ENCODE data around the gene SZT2.

The SZT2 gene

DNA sequence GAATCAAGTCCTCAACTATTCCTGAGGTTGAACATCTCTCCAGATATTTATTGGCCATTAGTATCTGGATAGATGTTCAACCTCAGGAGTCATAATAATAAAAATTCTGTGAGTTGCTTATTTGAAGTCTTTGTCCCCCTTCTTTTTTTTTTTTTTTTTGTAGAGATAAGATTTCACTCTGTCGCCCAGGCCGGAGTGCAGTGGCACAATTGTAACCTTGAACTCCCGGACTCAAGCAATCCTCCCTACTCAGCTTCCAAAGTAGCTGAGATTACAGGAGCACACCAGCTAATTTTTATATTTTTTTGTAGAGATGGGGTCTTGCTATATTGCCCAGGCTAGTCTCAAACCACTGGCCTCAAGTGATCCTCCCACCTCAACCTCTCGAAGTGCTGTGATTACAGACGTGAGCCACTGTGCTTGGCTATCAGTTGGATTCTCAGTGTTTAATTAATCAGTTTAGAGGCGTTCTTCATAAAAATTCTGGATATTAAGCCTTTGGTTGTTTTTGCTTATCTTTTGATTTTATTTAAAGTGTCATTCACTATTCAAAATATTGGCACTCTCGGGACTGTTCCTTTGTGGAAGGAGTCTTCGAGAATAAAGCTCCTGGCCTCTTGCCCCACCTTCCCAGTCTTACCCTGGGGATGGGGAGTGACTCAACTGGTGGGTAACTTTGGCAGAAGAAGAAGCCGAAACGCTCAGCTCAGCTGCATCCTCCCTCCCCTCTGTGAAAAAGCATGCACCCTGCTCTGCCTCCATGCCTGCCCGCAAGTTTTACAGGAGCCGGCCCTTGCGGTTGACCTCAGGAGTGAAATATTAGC, 75.2 kb downstream of the SZT2 start:
- no peak overlapping the region for H3K4me3 ChIP-seq (ENCODE audit: severe bottlenecking)
- no peaks in the 10 kb centered on the region for H3K9me3 ChIP-seq (ENCODE audit: severe bottlenecking)
- TF ChIP-seq, protein P1, sequence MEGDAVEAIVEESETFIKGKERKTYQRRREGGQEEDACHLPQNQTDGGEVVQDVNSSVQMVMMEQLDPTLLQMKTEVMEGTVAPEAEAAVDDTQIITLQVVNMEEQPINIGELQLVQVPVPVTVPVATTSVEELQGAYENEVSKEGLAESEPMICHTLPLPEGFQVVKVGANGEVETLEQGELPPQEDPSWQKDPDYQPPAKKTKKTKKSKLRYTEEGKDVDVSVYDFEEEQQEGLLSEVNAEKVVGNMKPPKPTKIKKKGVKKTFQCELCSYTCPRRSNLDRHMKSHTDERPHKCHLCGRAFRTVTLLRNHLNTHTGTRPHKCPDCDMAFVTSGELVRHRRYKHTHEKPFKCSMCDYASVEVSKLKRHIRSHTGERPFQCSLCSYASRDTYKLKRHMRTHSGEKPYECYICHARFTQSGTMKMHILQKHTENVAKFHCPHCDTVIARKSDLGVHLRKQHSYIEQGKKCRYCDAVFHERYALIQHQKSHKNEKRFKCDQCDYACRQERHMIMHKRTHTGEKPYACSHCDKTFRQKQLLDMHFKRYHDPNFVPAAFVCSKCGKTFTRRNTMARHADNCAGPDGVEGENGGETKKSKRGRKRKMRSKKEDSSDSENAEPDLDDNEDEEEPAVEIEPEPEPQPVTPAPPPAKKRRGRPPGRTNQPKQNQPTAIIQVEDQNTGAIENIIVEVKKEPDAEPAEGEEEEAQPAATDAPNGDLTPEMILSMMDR (IDR thresholded peaks at IDR 0.05; ENCODE audit: poor library complexity, severe bottlenecking): no peak
- no peaks in the 10 kb centered on the region for H3K27me3 ChIP-seq (ENCODE audit: insufficient read depth, poor library complexity, severe bottlenecking)
- ATAC-seq (ENCODE audit: low read depth): no peak
- peak overlapping the region; percentile 10 for H3K27ac ChIP-seq (ENCODE audit: poor library complexity, severe bottlenecking)
- H3K4me1 ChIP-seq (ENCODE audit: insufficient read depth, poor library complexity, severe bottlenecking): peaks cover 5% of the 10 kb centered on the region
- no peaks in the 10 kb centered on the region for H3K36me3 ChIP-seq (ENCODE audit: low read depth)
- DNase-seq (ENCODE audit: low spot score): no peak

- H3K4me1 ChIP-seq (ENCODE audit: insufficient read depth, poor library complexity, severe bottlenecking): peaks cover 5% of the 10 kb centered on the region
- H3K9me3 ChIP-seq (ENCODE audit: severe bottlenecking): no peaks in the 10 kb centered on the region
- no peaks in the 10 kb centered on the region for H3K36me3 ChIP-seq (ENCODE audit: low read depth)
- H3K27me3 ChIP-seq (ENCODE audit: insufficient read depth, poor library complexity, severe bottlenecking): no peaks in the 10 kb centered on the region
- H3K27ac ChIP-seq (ENCODE audit: poor library complexity, severe bottlenecking): peak overlapping the region; percentile 10
- no peak for DNase-seq (ENCODE audit: low spot score)
- no peak for ATAC-seq (ENCODE audit: low read depth)
- TF ChIP-seq, protein P1 (IDR thresholded peaks at IDR 0.05; ENCODE audit: poor library complexity, severe bottlenecking): no peak
- H3K4me3 ChIP-seq (ENCODE audit: severe bottlenecking): no peak overlapping the region
Observed at GRCh38 chr1:43465505-43466067, 75.9 kb downstream of the SZT2 start.

DNA sequence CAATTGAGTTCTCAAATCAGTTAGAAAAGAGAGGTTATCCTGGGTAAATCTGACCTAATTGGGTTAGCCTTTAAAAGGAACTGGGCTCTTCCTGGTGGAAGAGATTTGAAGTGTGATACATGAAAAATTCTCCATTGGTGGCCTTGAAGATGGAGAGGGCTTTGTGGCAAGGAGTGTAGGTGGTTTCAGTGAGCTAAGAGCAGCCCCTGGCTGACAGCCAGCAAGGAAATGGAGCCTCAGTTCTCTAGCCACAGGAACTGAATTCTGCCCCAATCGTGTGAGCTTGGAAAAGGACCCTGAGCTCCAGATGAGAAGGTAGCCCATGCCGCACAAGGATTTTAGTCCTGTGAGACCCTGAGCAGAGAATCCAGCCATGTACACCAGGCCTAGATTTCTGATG, 76.7 kb downstream of the SZT2 start:
- peak overlapping the region; percentile 10 for H3K27ac ChIP-seq (ENCODE audit: poor library complexity, severe bottlenecking)
- H3K9me3 ChIP-seq (ENCODE audit: severe bottlenecking): no peaks in the 10 kb centered on the region
- TF ChIP-seq, protein P1 (IDR thresholded peaks at IDR 0.05; ENCODE audit: poor library complexity, severe bottlenecking): no peak
- DNase-seq (ENCODE audit: low spot score) (no peak), ATAC-seq (ENCODE audit: low read depth) (no peak)
- no peak overlapping the region for H3K4me3 ChIP-seq (ENCODE audit: severe bottlenecking)
- no peaks in the 10 kb centered on the region for H3K36me3 ChIP-seq (ENCODE audit: low read depth)
- H3K4me1 ChIP-seq (ENCODE audit: insufficient read depth, poor library complexity, severe bottlenecking): peaks cover 5% of the 10 kb centered on the region
- no peaks in the 10 kb centered on the region for H3K27me3 ChIP-seq (ENCODE audit: insufficient read depth, poor library complexity, severe bottlenecking)

DNA sequence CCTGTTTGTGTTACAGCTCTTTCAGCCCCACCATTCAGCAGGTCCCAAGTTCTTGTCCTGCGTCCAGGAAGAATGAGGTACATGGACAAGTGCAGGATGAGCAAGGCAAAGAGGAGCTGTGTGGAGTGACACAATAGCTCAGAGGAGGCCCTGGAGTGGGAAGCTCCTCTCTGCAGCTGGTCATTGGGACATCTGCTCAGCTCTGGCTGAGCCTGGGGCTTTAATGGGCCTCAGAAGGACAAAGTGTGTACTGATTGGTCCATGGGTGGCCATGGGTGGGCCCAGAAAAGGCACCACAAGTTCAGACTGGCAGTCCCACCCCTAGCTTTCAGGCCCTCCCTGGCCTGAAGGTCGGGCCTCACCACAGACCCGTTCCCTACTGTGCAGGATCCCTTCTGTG, 78.7 kb downstream of the SZT2 start:
- no peaks in the 10 kb centered on the region for H3K9me3 ChIP-seq (ENCODE audit: severe bottlenecking)
- no peaks in the 10 kb centered on the region for H3K36me3 ChIP-seq (ENCODE audit: low read depth)
- TF ChIP-seq, protein P1 (IDR thresholded peaks at IDR 0.05; ENCODE audit: poor library complexity, severe bottlenecking): no peak
- H3K27me3 ChIP-seq (ENCODE audit: insufficient read depth, poor library complexity, severe bottlenecking): no peaks in the 10 kb centered on the region
- DNase-seq (ENCODE audit: low spot score) (no peak), ATAC-seq (ENCODE audit: low read depth) (no peak)
- H3K4me3 ChIP-seq (ENCODE audit: severe bottlenecking): no peak overlapping the region
- H3K4me1 ChIP-seq (ENCODE audit: insufficient read depth, poor library complexity, severe bottlenecking): peaks cover 20% of the 10 kb centered on the region
- H3K27ac ChIP-seq (ENCODE audit: poor library complexity, severe bottlenecking): peak overlapping the region; percentile 6

DNA sequence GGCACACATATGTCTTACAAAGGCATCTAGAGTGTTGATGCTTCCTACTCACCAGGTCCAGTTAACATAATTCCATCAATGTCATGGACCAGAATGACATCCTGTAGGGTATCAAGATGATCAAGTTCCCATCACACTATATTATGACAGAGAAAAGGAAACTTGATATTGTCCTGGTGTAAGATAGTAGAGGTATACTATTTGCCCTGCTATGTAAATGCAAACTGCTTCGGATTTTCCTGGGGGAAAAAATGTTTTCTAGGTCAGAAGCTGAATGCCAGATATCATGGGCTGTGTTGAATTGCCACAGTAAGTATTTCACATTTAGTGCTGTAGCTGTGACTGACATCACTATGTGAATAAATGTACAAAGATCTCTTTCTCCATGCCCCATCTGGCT, 80.2 kb downstream of the SZT2 start:
- Histone ChIP-seq H3K36me3 (ENCODE audit: low read depth) (no peaks in the 10 kb centered on the region), H3K27me3 (ENCODE audit: insufficient read depth, poor library complexity, severe bottlenecking) (no peaks in the 10 kb centered on the region), H3K27ac (ENCODE audit: poor library complexity, severe bottlenecking) (peak overlapping the region; percentile 99), H3K9me3 (ENCODE audit: severe bottlenecking) (no peaks in the 10 kb centered on the region), H3K4me1 (ENCODE audit: insufficient read depth, poor library complexity, severe bottlenecking) (peaks cover 32% of the 10 kb centered on the region), H3K4me3 (ENCODE audit: severe bottlenecking) (no peak overlapping the region)
- DNase-seq (ENCODE audit: low spot score) (no peak), ATAC-seq (ENCODE audit: low read depth) (no peak)
- TF ChIP-seq, protein P1 (IDR thresholded peaks at IDR 0.05; ENCODE audit: poor library complexity, severe bottlenecking): no peak
